Esophagus muscularis mucosa (tissue), 4 donors: ENCODE results near the gene PITPNB. TPM values are rescaled to one million over a fixed set of nuclear protein-coding genes. Genes with fewer than 3 reads are reported as not detected.

Experiments used
- DNase-seq: peaks from one replicate; pipeline ENCODE4 v3.0.0-alpha.2; 2017; ENCODE audit errors: extremely low spot score
- H3K27ac ChIP-seq, 4 donors: fragments of 200-600 bp; sonication (generic); replicated peaks in 1 of 4; 1 replicate in 3 of 4; 2 replicates in 1 of 4; pipeline ENCODE4 v1.5.1; 2016 to 2019; ENCODE audit warnings: mild to moderate bottlenecking in 1 of 4
- H3K27me3 ChIP-seq, 4 donors: fragments of 200-600 bp; sonication (generic); one replicate each; pipeline versions ENCODE4 v1.5.1 to v1.6.0; 2016 to 2019
- H3K36me3 ChIP-seq, 4 donors: fragments of 200-600 bp; sonication (generic); one replicate each; pipeline ENCODE4 v1.5.1; 2016 to 2019
- H3K4me1 ChIP-seq, 4 donors: fragments of 200-600 bp; sonication (generic); one replicate each; pipeline ENCODE4 v1.5.1; 2016 to 2019
- H3K4me3 ChIP-seq, 4 donors: fragments of 200-600 bp; sonication (generic); 1 replicate in 2 of 4; 2 replicates in 2 of 4; pipeline ENCODE4 v1.5.1; 2016 to 2019; ENCODE audit warnings: mild to moderate bottlenecking in 4 of 4, moderate library complexity in 1 of 4
- H3K9me3 ChIP-seq, 4 donors: fragments of 200-600 bp; sonication (generic); 1 replicate in 3 of 4; 2 replicates in 1 of 4; pipeline ENCODE4 v1.5.1; 2016 to 2019
- CTCF ChIP-seq, 3 experiments: fragments of 200-600 bp in 2 of 3; fragments of 450-650 bp in 1 of 3; sonication (generic) in 2 of 3; IDR thresholded peaks; one replicate each; pipeline ENCODE4 v1.5.1; 2017 to 2019; ENCODE audit warnings: antibody characterized with exemption in 3 of 3, mild to moderate bottlenecking in 2 of 3, moderate library complexity in 1 of 3
- EP300 ChIP-seq: sonication (generic); formaldehyde crosslinking; IDR thresholded peaks from one replicate; pipeline ENCODE4 v1.6.1; 2017; ENCODE audit warnings: antibody characterized with exemption
- POLR2A ChIP-seq: fragments of 450-650 bp; IDR thresholded peaks from one replicate; pipeline ENCODE4 v1.6.1; 2017; ENCODE audit warnings: antibody characterized with exemption, moderate library complexity, mild to moderate bottlenecking, low read depth
- POLR2AphosphoS5 ChIP-seq, 2 donors: sonication (generic); formaldehyde crosslinking; IDR thresholded peaks; one replicate each; pipeline ENCODE4 v1.6.1; 2017; ENCODE audit warnings: antibody characterized with exemption in 2 of 2
- WGBS: methylation state at CpG from one replicate; pipeline ENCODE4 v1.1.5; 2018; 5-methylcytosine and 5-hydroxymethylcytosine counted together
- intact Hi-C: fragments of 100-400 bp; cut with DNase I; formaldehyde crosslinking; loops from one replicate; pipeline ENCODE4 v1.15.1; 2023
- total RNA-seq, 4 donors: library from RNA; depleted of rRNA; stranded (reverse); fragments of >200 nt; gene quantifications; one replicate each; pipeline versions ENCODE4 v1.1.0 to v1.2.1, GENCODE V29; 2016

PITPNB gene
- total RNA-seq, 4 donors from 2014 or later = 70.3 to 99.7 (median 89.3) TPM

GRCh38 chr22:27927608-27928007 is 8.6 kb upstream of the PITPNB start:
- no peak for DNase-seq
- no peak for TF ChIP-seq POLR2A
- TF ChIP-seq CTCF (IDR thresholded peaks at IDR 0.05) = no peak
- no peak for TF ChIP-seq POLR2AphosphoS5 (IDR thresholded peaks at IDR 0.05)
- TF ChIP-seq EP300 = no peak
- H3K27me3 ChIP-seq = no peaks in the 10 kb centered on the region
- H3K4me1 ChIP-seq = peaks cover 0 to 3% (median 0%) of the 10 kb centered on the region in 4 donors
- H3K9me3 ChIP-seq = no peaks in the 10 kb centered on the region
- H3K4me3 ChIP-seq = no peak overlapping the region
- H3K36me3 ChIP-seq = no peaks in the 10 kb centered on the region
- no peak overlapping the region for H3K27ac ChIP-seq
- intact Hi-C loops = no loop called here
- 100% methylated on average over 1 of the region's 1 CpG for WGBS

- DNase-seq = no peak
- no peaks in the 10 kb centered on the region for H3K9me3 ChIP-seq
- 92% methylated on average over 1 of the region's 1 CpG for WGBS
- intact Hi-C loops = no loop called here
- H3K27me3 ChIP-seq = no peaks in the 10 kb centered on the region
- no peaks in the 10 kb centered on the region for H3K36me3 ChIP-seq
- H3K4me1 ChIP-seq = peaks cover 7 to 15% (median 10%) of the 10 kb centered on the region in 4 donors
- no peak overlapping the region for H3K4me3 ChIP-seq
- no peak overlapping the region for H3K27ac ChIP-seq
- TF ChIP-seq POLR2A (no peak), POLR2AphosphoS5 (IDR thresholded peaks at IDR 0.05) (no peak), CTCF (IDR thresholded peaks at IDR 0.05) (no peak), EP300 (no peak)
Observed at GRCh38 chr22:27925331-27925730, 6.3 kb upstream of the PITPNB start.

DNA sequence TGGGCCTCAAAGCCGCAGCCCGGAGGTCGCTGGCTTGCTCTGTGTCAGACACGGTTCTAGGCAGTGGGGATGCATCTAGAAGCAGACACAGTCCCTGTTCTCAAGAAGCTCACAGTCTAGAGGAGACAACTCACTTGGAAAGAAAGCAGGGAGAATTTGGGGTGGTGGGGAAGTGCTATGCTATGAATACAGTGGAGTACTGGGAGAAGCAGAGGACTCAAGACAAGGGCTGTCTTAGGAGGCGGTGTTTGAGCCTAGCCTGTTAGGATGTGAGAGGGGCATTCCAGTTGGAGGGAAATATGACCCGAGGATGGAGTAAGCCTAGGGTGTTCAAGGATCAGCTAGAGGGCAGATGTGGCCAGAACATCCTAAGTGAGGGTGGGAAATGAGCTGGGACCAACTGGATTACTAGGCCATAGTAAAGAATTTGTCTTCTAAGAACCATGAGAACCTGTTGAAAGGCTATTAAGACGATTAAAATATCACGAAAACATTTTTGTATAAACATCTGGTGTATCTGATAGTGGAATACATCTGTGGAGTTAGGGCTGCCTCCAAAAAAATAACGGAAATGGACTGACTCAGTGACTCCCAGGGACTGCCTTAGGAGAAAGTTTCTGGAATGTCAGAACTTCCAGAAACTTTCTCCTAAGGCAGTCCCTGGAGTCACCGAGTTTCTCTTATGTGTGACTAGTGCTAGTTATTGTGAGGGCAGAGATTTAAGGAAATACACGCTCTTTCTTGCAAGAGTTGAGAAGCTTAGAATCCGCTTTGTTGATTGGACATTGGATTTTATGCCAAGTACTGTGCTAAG is 1.1 kb upstream of the PITPNB start:
- Histone ChIP-seq H3K27ac (peak overlapping the region; percentile 93 to 99 (median 98)), H3K4me3 (peak overlapping the region; percentile 83 to 98 (median 95)), H3K36me3 (no peaks in the 10 kb centered on the region), H3K9me3 (no peaks in the 10 kb centered on the region), H3K4me1 (peaks cover 38 to 51% (median 48%) of the 10 kb centered on the region in 4 donors), H3K27me3 (no peaks in the 10 kb centered on the region)
- DNase-seq = no peak
- intact Hi-C loops = loop anchor here (5.0 kb wide), 1 partner anchor 38 kb away; no protein-coding TSS in a partner anchor
- TF ChIP-seq EP300 (no peak), POLR2AphosphoS5 (IDR thresholded peaks at IDR 0.05) (peak; percentile 4 to 45), POLR2A (no peak), CTCF (IDR thresholded peaks at IDR 0.05) (peak in 2 of 3 experiments; percentile 14 to 29)
- 25% methylated on average over 12 of the region's 12 CpGs for WGBS

DNA sequence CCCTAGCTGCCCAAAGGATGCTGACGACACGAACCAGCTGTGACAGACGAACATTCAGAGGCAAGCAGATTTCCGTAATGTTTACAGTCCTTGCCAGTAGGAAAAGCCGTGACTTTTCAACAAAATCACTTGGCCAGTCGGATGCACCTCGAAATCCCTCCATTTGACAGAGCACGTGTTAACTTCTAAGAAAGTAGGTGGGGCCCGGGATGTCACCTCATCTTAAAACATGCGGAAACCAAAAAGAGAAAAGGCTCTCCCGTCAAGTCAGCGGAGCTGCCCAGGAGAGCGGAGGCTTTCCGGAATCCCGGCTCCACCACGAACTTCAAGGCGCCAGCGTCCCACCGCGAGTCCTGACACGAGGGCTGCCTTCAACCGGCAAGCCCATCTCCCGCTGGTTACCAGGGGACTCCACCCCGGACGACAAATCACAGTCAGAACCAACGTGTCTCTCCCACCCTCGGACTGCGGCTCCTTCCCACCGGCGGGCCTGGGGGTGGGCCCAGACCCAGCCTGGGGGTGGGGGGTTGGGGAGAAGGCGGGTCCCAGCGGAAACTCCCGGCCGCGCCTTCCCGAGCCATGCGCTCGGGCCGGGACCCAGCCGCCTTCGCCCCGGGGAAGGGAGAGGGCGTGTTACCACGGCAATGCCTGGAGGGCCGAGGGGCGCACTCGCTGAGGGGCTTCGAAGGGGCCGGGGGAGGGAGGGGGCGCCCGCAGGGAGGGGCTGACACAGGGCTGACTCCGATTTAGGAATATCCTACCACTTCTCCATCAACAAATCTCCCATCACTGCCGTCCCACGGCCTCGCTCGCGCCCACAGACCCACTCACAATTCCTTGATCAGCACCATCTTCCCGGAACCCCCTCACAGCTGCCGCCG is 475 bp downstream of the PITPNB start:
- H3K9me3 ChIP-seq = no peaks in the 10 kb centered on the region
- H3K4me3 ChIP-seq = peak overlapping the region; percentile 83 to 98 (median 95)
- DNase-seq = peak; percentile 92
- H3K27ac ChIP-seq = peak overlapping the region; percentile 93 to 99 (median 98)
- 0% methylated on average over 24 of the region's 60 CpGs for WGBS
- H3K4me1 ChIP-seq = peaks cover 52 to 66% (median 64%) of the 10 kb centered on the region in 4 donors
- no peaks in the 10 kb centered on the region for H3K27me3 ChIP-seq
- TF ChIP-seq POLR2A (peak; percentile 73), POLR2AphosphoS5 (IDR thresholded peaks at IDR 0.05) (peak in 1 of 2 donors; percentile 34), EP300 (no peak)
- intact Hi-C loops = loop anchor here (5.0 kb wide), 1 partner anchor 36 kb away; no protein-coding TSS in a partner anchor
- H3K36me3 ChIP-seq = no peaks in the 10 kb centered on the region
